Upper lobe of right lung (tissue), 1 donor: ENCODE data around the gene MS4A4E. TPM values are rescaled to one million over a fixed set of nuclear protein-coding genes. Genes with fewer than 3 reads are reported as not detected.
A peak's percentile ranks its signal among the peaks of the same experiment; 100 is the strongest.

Source experiments
- ATAC-seq: fragments of 200-7000 bp; cut with Tn5 transposase; one replicate; pipeline ENCODE4 v1.9.1; 2020; ENCODE audit warnings: mild to moderate bottlenecking, moderate library complexity
- DNase-seq: peaks from one replicate; pipeline ENCODE4 v3.0.0-alpha.2; 2020
- H3K27ac ChIP-seq: fragments of 200-600 bp; one replicate; pipeline ENCODE4 v1.8.0; 2022
- H3K27me3 ChIP-seq: fragments of 200-600 bp; one replicate; pipeline ENCODE4 v1.8.0; 2022; ENCODE audit warnings: mild to moderate bottlenecking
- H3K36me3 ChIP-seq: fragments of 200-600 bp; one replicate; pipeline ENCODE4 v1.8.0; 2022
- H3K4me1 ChIP-seq: fragments of 200-600 bp; one replicate; pipeline ENCODE4 v1.8.0; 2022
- H3K4me3 ChIP-seq: fragments of 200-600 bp; one replicate; pipeline ENCODE4 v1.8.0; 2022; ENCODE audit warnings: mild to moderate bottlenecking
- H3K9me3 ChIP-seq: fragments of 200-600 bp; one replicate; pipeline ENCODE4 v1.8.0; 2022
- CTCF ChIP-seq: fragments of 200-600 bp; IDR thresholded peaks from one replicate; pipeline ENCODE4 v1.8.0; 2022; ENCODE audit warnings: antibody characterized with exemption
- intact Hi-C: fragments of 100-400 bp; cut with DNase I; formaldehyde crosslinking; loops from one replicate; pipeline ENCODE4 v1.11.0; 2022
- total RNA-seq: library from RNA; stranded (reverse); fragmentation: NEBNext Ultra II Directional; extraction: Animal tissue kit (Norgen Biotek cat#: 25700); gene quantifications from one replicate; pipeline ENCODE4 v1.2.1, GENCODE V29; 2021
- donor health status: DM: no; HTN: yes; CAD: no; lungs with severe emphysema.

Gene MS4A4E
- total RNA-seq, 1 donor from 2014 or later = 3.0 TPM

GRCh38 chr11:60170566-60170965 is 72.4 kb downstream of the MS4A4E start:
- H3K4me1 ChIP-seq = no peaks in the 10 kb centered on the region
- intact Hi-C loops = no loop called here
- H3K27me3 ChIP-seq = no peaks in the 10 kb centered on the region
- H3K9me3 ChIP-seq = no peaks in the 10 kb centered on the region
- no peak for DNase-seq
- TF ChIP-seq CTCF = no peak
- H3K36me3 ChIP-seq = no peaks in the 10 kb centered on the region
- no peak for ATAC-seq
- H3K4me3 ChIP-seq = no peak overlapping the region
- no peak overlapping the region for H3K27ac ChIP-seq

- H3K4me1 ChIP-seq = no peaks in the 10 kb centered on the region
- no peak overlapping the region for H3K27ac ChIP-seq
- H3K9me3 ChIP-seq = no peaks in the 10 kb centered on the region
- peak; percentile 53 for TF ChIP-seq CTCF
- H3K27me3 ChIP-seq = no peaks in the 10 kb centered on the region
- intact Hi-C loops = no loop called here
- no peak overlapping the region for H3K4me3 ChIP-seq
- ATAC-seq (peak; percentile 65), DNase-seq (no peak)
- H3K36me3 ChIP-seq = no peaks in the 10 kb centered on the region
Measured at GRCh38 chr11:60169264-60169915, 73.5 kb downstream of the MS4A4E start.

GRCh38 chr11:60168306-60168705 is 74.6 kb downstream of the MS4A4E start:
- H3K4me3 ChIP-seq = no peak overlapping the region
- no peak overlapping the region for H3K27ac ChIP-seq
- ATAC-seq (no peak), DNase-seq (no peak)
- H3K9me3 ChIP-seq = no peaks in the 10 kb centered on the region
- no peaks in the 10 kb centered on the region for H3K27me3 ChIP-seq
- intact Hi-C loops = no loop called here
- no peak for TF ChIP-seq CTCF
- H3K4me1 ChIP-seq = no peaks in the 10 kb centered on the region
- no peaks in the 10 kb centered on the region for H3K36me3 ChIP-seq

- no peak for ATAC-seq
- H3K4me1 ChIP-seq = no peaks in the 10 kb centered on the region
- H3K4me3 ChIP-seq = no peak overlapping the region
- H3K9me3 ChIP-seq = no peaks in the 10 kb centered on the region
- DNase-seq = no peak
- H3K36me3 ChIP-seq = no peaks in the 10 kb centered on the region
- no peaks in the 10 kb centered on the region for H3K27me3 ChIP-seq
- no peak for TF ChIP-seq CTCF
- intact Hi-C loops = no loop called here
- H3K27ac ChIP-seq = no peak overlapping the region
Measured at GRCh38 chr11:60165951-60166350, 77.0 kb downstream of the MS4A4E start.

- DNase-seq (no peak), ATAC-seq (no peak)
- H3K36me3 ChIP-seq = no peaks in the 10 kb centered on the region
- TF ChIP-seq CTCF = no peak
- H3K9me3 ChIP-seq = no peaks in the 10 kb centered on the region
- no peaks in the 10 kb centered on the region for H3K27me3 ChIP-seq
- H3K27ac ChIP-seq = no peak overlapping the region
- intact Hi-C loops = no loop called here
- no peaks in the 10 kb centered on the region for H3K4me1 ChIP-seq
- no peak overlapping the region for H3K4me3 ChIP-seq
Measured at GRCh38 chr11:60165538-60165937, 77.4 kb downstream of the MS4A4E start.
